ENCODE data around the gene CASKIN1. TPM values are rescaled to one million over a fixed set of nuclear protein-coding genes. Genes with fewer than 3 reads are reported as not detected.

CASKIN1 gene
- total RNA-seq, 1 donor from 2014 or later: under 0.01 TPM

DNA sequence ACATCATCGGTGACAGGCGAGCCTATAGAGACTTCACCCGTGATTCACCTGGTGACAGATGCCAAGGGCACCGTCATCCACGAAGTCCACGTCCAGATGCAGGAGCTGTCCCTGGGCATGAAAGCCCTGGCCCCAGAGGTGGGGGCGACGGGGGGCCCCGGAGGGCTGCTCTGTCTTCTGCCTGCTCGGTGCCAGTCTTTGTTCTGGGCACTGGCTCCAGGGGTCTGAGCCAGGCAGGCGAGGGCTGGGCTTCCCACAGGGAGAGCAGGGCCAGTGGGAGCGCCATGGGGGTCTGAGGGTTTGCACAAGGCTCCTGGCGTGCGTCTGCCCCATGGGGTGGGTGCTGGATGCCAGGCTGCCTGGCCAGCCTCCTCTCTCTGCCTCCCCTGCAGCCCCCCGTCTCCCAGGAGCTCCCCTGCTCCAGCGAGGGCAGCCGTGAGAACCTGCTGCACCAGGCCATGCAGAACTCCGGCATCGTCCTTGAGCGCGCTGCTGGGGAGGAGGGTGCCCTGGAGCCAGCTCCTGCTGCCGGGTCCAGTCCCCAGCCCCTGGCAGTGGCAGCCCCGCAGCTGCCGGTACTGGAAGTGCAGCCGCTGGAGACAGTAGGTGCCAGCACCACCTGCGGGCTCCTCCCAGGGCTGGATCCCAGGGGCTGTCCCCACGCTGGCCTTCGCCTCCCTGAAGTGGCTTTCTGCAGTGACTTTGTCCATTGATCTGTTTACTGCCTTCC is 36.8 kb upstream of the CASKIN1 start:
- no peak for TF ChIP-seq CTCF (IDR thresholded peaks at IDR 0.05; ENCODE audit: insufficient read depth, low read length, severe bottlenecking)
- FAIRE-seq: no peak
- H3K36me3 ChIP-seq (ENCODE audit: control insufficient read depth, insufficient read depth, low read length): peaks cover 35% of the 10 kb centered on the region

DNA sequence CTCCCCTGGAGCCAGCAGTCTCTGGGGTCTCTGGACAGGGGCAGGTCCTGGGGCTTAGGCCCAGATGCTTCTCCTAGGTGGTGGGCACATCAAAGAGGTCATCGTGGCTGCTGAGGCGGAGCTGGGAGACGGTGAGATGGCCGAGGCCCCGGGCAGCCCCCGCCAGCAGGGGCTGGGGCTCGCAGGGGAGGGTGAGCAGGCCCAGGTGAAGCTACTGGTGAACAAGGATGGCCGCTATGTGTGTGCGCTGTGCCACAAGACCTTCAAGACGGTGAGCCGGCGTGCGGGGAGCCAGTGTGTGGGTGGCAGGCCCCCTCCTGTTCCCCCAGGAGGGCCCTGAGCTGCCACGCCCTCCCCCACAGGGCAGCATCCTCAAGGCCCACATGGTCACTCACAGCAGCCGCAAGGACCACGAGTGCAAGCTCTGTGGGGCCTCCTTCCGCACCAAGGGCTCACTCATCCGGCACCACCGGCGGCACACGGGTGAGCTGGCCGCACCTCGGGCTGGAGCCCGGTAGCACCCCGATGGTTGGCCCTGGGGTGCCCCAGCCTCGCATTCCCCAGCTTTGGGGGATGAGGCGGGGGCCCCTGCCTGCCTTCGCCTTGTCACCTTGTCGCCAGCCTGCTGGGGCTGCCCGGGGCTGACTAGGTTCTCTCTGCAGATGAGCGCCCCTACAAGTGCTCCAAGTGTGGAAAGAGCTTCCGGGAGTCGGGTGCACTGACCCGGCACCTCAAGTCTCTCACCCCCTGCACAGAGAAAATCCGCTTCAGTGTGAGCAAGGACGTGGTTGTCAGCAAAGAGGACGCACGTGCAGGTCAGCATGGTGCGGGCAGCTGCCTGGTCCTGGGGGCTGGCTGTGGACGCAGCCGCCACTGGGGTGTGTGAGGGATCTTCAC is 35.9 kb upstream of the CASKIN1 start:
- peaks cover 38% of the 10 kb centered on the region for H3K36me3 ChIP-seq (ENCODE audit: control insufficient read depth, insufficient read depth, low read length)
- no peak for FAIRE-seq

More for the DNA sequence above, 36.8 kb upstream of the CASKIN1 start:
- no peak overlapping the region for H3K4me3 ChIP-seq (ENCODE audit: low read depth, low read length)
- DNase-seq (ENCODE audit: low read depth): no peak
- peaks cover 16% of the 10 kb centered on the region for H3K27me3 ChIP-seq (ENCODE audit: control insufficient read depth, insufficient read depth, low read length)

GRCh38 chr16:2231016-2231931 is 34.9 kb upstream of the CASKIN1 start:
- DNase-seq (ENCODE audit: low read depth) (peak; percentile 62), FAIRE-seq (peak; percentile 55)
- Histone ChIP-seq H3K4me3 (ENCODE audit: low read depth, low read length) (no peak overlapping the region), H3K36me3 (ENCODE audit: control insufficient read depth, insufficient read depth, low read length) (peaks cover 39% of the 10 kb centered on the region), H3K27me3 (ENCODE audit: control insufficient read depth, insufficient read depth, low read length) (peaks cover 4% of the 10 kb centered on the region)
- TF ChIP-seq CTCF (IDR thresholded peaks at IDR 0.05; ENCODE audit: insufficient read depth, low read length, severe bottlenecking): no peak

More for the DNA sequence above, 35.9 kb upstream of the CASKIN1 start:
- Histone ChIP-seq H3K4me3 (ENCODE audit: low read depth, low read length) (no peak overlapping the region), H3K27me3 (ENCODE audit: control insufficient read depth, insufficient read depth, low read length) (peaks cover 11% of the 10 kb centered on the region)
- no peak for DNase-seq (ENCODE audit: low read depth)
- no peak for TF ChIP-seq CTCF (IDR thresholded peaks at IDR 0.05; ENCODE audit: insufficient read depth, low read length, severe bottlenecking)

- peaks cover 37% of the 10 kb centered on the region for H3K36me3 ChIP-seq (ENCODE audit: control insufficient read depth, insufficient read depth, low read length)
- TF ChIP-seq CTCF (IDR thresholded peaks at IDR 0.05; ENCODE audit: insufficient read depth, low read length, severe bottlenecking): no peak
- no peak overlapping the region for H3K4me3 ChIP-seq (ENCODE audit: low read depth, low read length)
- H3K27me3 ChIP-seq (ENCODE audit: control insufficient read depth, insufficient read depth, low read length): no peaks in the 10 kb centered on the region
- FAIRE-seq (no peak), DNase-seq (ENCODE audit: low read depth) (no peak)
Observed at GRCh38 chr16:2230376-2230775, 34.0 kb upstream of the CASKIN1 start.

GRCh38 chr16:2229632-2230250 is 33.3 kb upstream of the CASKIN1 start:
- H3K4me3 ChIP-seq (ENCODE audit: low read depth, low read length): no peak overlapping the region
- peaks cover 35% of the 10 kb centered on the region for H3K36me3 ChIP-seq (ENCODE audit: control insufficient read depth, insufficient read depth, low read length)
- H3K27me3 ChIP-seq (ENCODE audit: control insufficient read depth, insufficient read depth, low read length): no peaks in the 10 kb centered on the region
- no peak for FAIRE-seq
- no peak for TF ChIP-seq CTCF (IDR thresholded peaks at IDR 0.05; ENCODE audit: insufficient read depth, low read length, severe bottlenecking)
- DNase-seq (ENCODE audit: low read depth): no peak

Data from bronchial epithelial cell (primary cell).